GM12872 (cell line): Measurements from ENCODE around the gene PI16.

Experiments used
- CTCF ChIP-seq: IDR thresholded peaks from 3 replicates; pipeline ENCODE4 v1.5.1; 2011; ENCODE audit warnings: low read depth, mild to moderate bottlenecking, low read length, moderate library complexity; ENCODE audit not compliant: insufficient read depth

The PI16 gene

GRCh38 chr6:36930483-36930882 is 24.1 kb upstream of the PI16 start:
- no peak for TF ChIP-seq CTCF

GRCh38 chr6:36933102-36933501 is 21.4 kb upstream of the PI16 start:
- no peak for TF ChIP-seq CTCF

- TF ChIP-seq CTCF = no peak
Observed at GRCh38 chr6:36933519-36933918, 21.0 kb upstream of the PI16 start.

GRCh38 chr6:36934901-36935300 is 19.6 kb upstream of the PI16 start:
- no peak for TF ChIP-seq CTCF

GRCh38 chr6:36936824-36937223 is 17.7 kb upstream of the PI16 start:
- no peak for TF ChIP-seq CTCF

GRCh38 chr6:36937896-36938295 is 16.6 kb upstream of the PI16 start:
- no peak for TF ChIP-seq CTCF

- no peak for TF ChIP-seq CTCF
Observed at GRCh38 chr6:36938536-36938935, 16.0 kb upstream of the PI16 start.

- TF ChIP-seq CTCF = no peak
Observed at GRCh38 chr6:36940027-36940426, 14.5 kb upstream of the PI16 start.
